Urinary bladder (tissue), 4 donors: ENCODE results near the gene CLCA1. TPM values are rescaled to one million over a fixed set of nuclear protein-coding genes. Genes with fewer than 3 reads are reported as not detected.

ENCODE experiments used
- DNase-seq: peaks from one replicate; pipeline ENCODE4 v3.0.0-alpha.2; 2015; ENCODE audit errors: extremely low spot score
- H3K27ac ChIP-seq: one replicate; pipeline ENCODE4 v1.5.1; 2013; ENCODE audit warnings: low read depth, mild to moderate bottlenecking, moderate library complexity
- H3K36me3 ChIP-seq: one replicate; pipeline ENCODE4 v1.6.1; 2013; ENCODE audit warnings: mild to moderate bottlenecking, moderate library complexity; ENCODE audit not compliant: insufficient read depth
- H3K4me1 ChIP-seq: one replicate; pipeline ENCODE4 v1.6.1; 2013; ENCODE audit warnings: mild to moderate bottlenecking, moderate library complexity; ENCODE audit not compliant: insufficient read depth
- H3K4me3 ChIP-seq: one replicate; pipeline ENCODE4 v1.5.1; 2013; ENCODE audit warnings: low read depth, low read length
- WGBS: extraction: QIAGEN DNeasy Blood & Tissue Kit; methylation state at CpG from one replicate; pipeline ENCODE4 v1.1.7; 2013; 5-methylcytosine and 5-hydroxymethylcytosine counted together
- polyA plus RNA-seq: library from polyadenylated mRNA; stranded (reverse); fragments of 200-250 nt; gene quantifications from one replicate; pipeline ENCODE4 v1.2.3, GENCODE V29; 2013
- total RNA-seq: library from RNA; depleted of rRNA; stranded (reverse); fragments of >200 nt; gene quantifications from one replicate; pipeline ENCODE4 v1.2.3, GENCODE V29; 2014
- donor health status: healthy with polysubstance abuse.
- donor health status: healthy.

Gene CLCA1
- total and polyA plus RNA-seq, 2 donors = not detected

DNA sequence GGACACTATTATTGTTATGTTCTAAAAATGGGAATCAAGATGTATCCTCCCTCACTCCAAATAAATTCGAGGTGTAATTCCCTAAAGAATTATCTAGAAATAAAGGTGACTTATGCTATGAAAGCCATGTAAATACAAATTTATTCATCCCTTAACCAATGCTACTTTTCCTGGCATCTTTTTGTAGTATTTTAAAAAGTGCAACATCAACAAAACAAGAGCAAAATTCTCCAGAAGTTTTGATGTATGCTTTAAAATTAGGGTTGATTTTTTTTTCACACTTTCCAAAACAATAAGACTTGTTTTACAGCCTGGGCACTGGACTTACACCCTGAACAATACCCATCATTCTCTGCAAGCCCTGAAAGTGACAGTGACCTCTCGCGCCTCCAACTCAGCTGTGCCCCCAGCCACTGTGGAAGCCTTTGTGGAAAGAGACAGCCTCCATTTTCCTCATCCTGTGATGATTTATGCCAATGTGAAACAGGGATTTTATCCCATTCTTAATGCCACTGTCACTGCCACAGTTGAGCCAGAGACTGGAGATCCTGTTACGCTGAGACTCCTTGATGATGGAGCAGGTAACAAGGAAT is 21.4 kb upstream of the CLCA1 start:
- DNase-seq = no peak
- Histone ChIP-seq H3K4me3 (no peak overlapping the region), H3K4me1 (no peaks in the 10 kb centered on the region), H3K27ac (no peak overlapping the region), H3K36me3 (no peaks in the 10 kb centered on the region)
- WGBS = 72% methylated on average over 4 of the region's 4 CpGs

DNA sequence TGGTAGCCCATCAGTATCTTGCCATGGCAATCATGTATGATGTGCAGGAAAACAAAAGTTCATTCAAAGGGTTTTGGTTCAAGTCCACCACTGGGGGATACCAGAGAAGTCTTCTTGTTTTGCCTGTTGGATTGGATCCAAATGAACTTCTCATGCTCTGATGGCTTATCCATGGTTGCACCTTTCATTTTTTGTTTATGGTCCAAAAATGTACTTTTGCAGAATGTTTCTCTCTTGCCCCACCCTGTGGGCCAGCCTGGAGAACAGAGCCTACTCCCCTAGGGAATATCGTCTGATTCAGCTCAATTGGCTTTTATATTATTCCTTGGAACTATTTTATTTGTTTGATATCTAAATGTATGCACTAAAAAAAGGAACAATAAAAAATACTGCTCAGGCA is 20.1 kb upstream of the CLCA1 start:
- DNase-seq = no peak
- H3K4me3 ChIP-seq = no peak overlapping the region
- no peaks in the 10 kb centered on the region for H3K4me1 ChIP-seq
- 83% methylated on average over 1 of the region's 1 CpG for WGBS
- H3K36me3 ChIP-seq = no peaks in the 10 kb centered on the region
- H3K27ac ChIP-seq = no peak overlapping the region

DNA sequence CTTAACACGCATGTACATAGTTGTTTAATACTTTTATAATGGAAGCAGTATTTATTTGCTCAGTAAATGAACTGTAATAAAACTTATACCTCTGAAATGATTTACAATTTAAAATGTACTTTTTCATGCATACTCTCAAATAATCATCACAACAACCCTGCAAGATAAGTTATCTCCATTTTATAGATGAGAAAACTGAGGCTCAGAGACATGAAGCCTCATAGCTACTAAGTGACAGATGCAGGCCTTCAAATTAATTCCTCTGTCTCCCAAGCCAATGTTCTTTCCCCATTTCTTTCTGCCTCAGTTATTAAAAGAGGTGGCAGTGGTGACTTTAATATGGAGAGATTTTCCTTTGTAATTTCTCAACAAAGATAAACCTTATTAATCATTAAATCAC is 19.6 kb upstream of the CLCA1 start:
- H3K4me1 ChIP-seq = no peaks in the 10 kb centered on the region
- 97% methylated on average over 1 of the region's 1 CpG for WGBS
- H3K27ac ChIP-seq = no peak overlapping the region
- no peak overlapping the region for H3K4me3 ChIP-seq
- DNase-seq = no peak
- H3K36me3 ChIP-seq = no peaks in the 10 kb centered on the region

DNA sequence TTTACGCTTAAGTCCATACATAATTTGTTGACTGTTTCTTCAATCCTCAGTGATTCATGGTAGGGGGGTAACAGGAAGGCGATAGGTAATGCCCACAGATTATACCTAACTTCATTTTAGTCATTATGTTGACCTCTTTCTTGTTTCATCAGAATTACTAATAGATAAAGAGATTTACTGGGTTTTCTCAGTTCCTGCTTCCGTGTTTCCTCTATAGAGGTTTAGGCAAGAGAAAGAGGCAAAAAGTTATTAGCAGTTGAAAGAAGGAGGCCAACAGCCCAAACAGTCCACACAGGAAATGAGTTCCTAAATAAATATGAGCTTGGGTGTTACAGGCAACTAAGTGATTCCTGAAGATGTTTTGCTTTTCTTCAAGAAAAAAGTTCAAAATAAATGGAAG is 17.9 kb upstream of the CLCA1 start:
- Histone ChIP-seq H3K36me3 (no peaks in the 10 kb centered on the region), H3K27ac (no peak overlapping the region), H3K4me3 (no peak overlapping the region), H3K4me1 (no peaks in the 10 kb centered on the region)
- no peak for DNase-seq
- WGBS = 62% methylated on average over 3 of the region's 3 CpGs

DNA sequence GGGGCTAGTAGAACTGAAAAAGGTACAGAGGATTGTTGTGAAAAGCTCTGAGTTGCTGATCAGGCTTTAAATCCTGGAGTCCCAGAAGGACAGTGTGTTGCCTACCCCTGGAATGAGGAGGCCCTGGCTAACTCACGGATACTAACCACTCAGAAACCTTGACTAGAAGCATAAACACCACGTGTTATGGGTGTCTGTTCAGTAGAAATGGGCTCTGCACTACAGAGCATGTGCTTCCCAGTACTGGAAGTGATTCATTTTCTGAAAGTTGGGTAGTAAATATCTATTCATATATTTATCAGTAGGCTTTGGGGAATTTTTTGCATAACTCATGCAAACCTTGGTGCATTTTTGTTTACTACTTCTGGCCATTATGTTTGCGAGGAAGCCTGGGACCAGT is 15.1 kb upstream of the CLCA1 start:
- Histone ChIP-seq H3K36me3 (no peaks in the 10 kb centered on the region), H3K27ac (no peak overlapping the region)
- WGBS = 69% methylated on average over 3 of the region's 3 CpGs

DNA sequence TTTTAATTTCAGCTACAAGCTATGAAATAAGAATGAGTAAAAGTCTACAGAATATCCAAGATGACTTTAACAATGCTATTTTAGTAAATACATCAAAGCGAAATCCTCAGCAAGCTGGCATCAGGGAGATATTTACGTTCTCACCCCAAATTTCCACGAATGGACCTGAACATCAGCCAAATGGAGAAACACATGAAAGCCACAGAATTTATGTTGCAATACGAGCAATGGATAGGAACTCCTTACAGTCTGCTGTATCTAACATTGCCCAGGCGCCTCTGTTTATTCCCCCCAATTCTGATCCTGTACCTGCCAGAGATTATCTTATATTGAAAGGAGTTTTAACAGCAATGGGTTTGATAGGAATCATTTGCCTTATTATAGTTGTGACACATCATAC is 13.7 kb upstream of the CLCA1 start:
- no peaks in the 10 kb centered on the region for H3K4me1 ChIP-seq
- no peak for DNase-seq
- 68% methylated on average over 5 of the region's 5 CpGs for WGBS
- no peaks in the 10 kb centered on the region for H3K36me3 ChIP-seq
- H3K27ac ChIP-seq = no peak overlapping the region
- H3K4me3 ChIP-seq = no peak overlapping the region

More for the DNA sequence above, 15.1 kb upstream of the CLCA1 start:
- H3K4me3 ChIP-seq = no peak overlapping the region
- no peak for DNase-seq
- H3K4me1 ChIP-seq = no peaks in the 10 kb centered on the region

DNA sequence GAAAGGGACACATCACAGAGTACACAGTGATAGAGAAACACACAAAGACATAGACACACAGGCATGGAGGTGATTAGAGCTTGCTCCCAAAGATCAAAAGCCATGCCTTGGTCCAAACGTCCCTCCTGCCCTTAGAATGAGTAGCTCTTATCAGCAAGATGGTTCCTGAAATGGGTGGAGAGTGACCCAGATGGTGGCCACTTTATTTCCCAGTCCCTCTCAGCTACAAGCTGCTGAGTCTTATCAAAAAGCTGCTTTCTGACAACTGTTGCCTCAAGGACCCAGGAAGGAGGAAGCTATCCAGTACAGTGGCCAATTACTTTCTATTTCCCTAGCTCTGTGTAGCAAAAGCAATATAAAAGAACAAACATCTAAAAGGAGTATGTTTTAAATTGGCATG is 7.7 kb upstream of the CLCA1 start:
- no peak for DNase-seq
- Histone ChIP-seq H3K4me3 (no peak overlapping the region), H3K4me1 (no peaks in the 10 kb centered on the region), H3K27ac (no peak overlapping the region), H3K36me3 (no peaks in the 10 kb centered on the region)
- WGBS = 24% methylated on average over 1 of the region's 1 CpG

DNA sequence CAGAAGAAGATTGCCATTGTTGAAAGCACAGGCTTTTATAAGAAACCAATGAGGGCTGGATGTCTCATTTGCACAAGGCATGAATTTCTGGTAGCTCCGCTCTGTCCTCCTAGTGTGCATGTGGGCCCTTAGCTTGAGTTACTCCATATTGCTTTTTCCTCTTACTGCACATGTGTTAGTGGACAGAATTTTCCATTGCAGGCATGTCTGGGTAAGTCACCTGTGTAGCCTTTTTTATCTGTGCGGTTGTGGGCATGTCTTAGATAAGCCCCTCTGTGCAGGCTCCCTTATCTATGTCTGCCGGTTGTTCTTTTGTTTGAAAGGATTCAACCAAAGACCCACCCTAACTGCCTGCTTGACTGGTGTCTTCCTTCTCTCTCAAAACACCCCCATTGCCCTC is 7.2 kb upstream of the CLCA1 start:
- Histone ChIP-seq H3K27ac (no peak overlapping the region), H3K36me3 (no peaks in the 10 kb centered on the region), H3K4me3 (no peak overlapping the region), H3K4me1 (no peaks in the 10 kb centered on the region)
- WGBS = 78% methylated on average over 3 of the region's 3 CpGs
- no peak for DNase-seq

DNA sequence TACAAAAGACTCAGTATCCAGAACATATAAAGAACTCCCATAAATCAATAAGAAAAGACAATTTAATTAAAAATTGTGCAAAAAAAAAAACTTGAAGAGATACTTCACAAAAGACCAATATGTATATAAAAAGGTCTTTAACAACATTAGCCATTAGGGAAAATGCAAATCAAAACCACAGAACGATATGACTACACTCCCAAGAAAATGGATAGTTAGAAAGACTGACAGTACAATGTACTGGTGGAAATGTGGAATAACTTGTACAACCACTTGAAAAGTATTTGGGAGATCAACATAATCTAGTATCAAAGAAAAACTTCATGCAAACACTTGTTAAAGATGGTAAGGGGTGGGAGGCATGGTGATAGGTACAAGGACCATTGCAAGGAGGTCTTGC is 3.9 kb upstream of the CLCA1 start:
- 84% methylated on average over 1 of the region's 1 CpG for whole genome bisulfite sequencing
- Histone ChIP-seq H3K4me1 (no peaks in the 10 kb centered on the region), H3K4me3 (no peak overlapping the region), H3K27ac (no peak overlapping the region), H3K36me3 (no peaks in the 10 kb centered on the region)
- DNase-seq = no peak

DNA sequence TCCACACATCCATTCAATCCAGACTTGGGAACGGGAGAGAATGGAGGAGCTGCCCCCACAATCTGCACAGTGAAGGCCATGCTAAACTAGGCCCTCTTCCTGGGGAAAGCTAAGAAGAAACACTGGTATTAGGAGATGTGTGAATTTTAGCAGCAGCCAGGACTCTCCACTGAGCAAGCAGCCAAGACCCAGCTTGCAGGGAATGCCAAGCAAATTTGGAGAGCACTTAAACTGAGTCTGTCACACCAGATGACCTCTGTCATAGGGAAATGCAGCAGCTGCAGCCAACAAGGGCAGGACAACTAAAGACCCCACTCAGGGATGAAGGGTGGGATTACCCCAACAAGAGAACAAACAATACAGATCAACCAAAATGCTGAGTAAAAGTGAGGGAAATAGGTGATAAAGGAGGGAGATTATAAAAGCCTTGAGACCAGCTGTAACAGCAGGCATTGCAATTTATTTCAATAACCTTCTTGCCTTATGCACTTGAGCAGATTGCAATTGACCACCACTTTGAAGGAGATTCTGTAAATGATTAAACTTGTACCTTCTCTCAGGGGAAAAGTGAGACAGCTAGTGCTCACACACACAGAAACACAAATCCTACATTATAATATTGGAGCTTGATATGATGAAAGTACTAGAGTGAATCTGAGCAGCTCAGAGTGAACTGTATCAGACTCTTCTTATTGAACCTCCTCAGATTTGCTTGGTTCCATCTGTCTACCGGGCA is 2.5 kb upstream of the CLCA1 start:
- 83% methylated on average over 2 of the region's 2 CpGs for WGBS
- Histone ChIP-seq H3K4me3 (no peak overlapping the region), H3K4me1 (no peaks in the 10 kb centered on the region), H3K27ac (no peak overlapping the region), H3K36me3 (no peaks in the 10 kb centered on the region)
- no peak for DNase-seq

DNA sequence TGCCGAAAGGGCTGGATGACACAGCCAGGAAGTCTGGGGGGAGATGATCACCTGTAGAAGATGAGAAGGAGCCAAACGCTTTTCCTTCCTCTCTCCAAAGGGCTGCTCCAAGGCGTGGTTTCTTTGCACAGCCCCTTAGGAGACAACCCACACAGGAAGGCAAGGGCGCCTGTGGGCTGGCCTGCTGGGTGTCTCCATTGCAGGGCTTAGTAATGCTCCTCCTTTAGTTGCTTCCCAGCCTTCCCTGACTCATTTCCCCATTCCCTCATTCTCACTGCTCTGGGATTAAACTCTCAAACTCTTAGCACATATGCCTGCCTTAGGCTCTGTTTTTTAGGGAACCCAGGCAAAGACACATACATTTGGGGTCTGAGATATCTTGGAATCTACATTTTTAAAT is 1.7 kb upstream of the CLCA1 start:
- WGBS = 77% methylated on average over 4 of the region's 4 CpGs
- DNase-seq = no peak
- no peak overlapping the region for H3K27ac ChIP-seq

DNA sequence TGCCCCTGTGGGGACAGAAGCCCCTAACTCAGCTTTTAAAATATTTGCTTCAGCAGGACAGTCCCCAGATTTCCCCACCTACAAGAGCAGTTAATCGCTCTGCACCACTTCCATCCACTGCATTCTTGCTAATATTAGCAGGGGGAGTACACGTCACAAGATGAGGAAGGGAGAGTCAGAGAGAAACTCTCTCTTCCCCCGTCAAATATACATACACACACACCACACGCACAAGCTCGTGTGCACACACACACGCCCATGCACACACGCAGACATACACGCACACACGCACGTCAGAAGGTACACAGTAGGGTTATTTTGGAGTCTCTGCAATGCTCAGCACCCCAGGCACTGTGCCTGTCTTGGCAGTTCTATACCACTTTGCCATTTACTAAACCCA is 2.1 kb downstream of the CLCA1 start:
- Histone ChIP-seq H3K27ac (no peak overlapping the region), H3K36me3 (no peaks in the 10 kb centered on the region), H3K4me1 (no peaks in the 10 kb centered on the region), H3K4me3 (no peak overlapping the region)
- 93% methylated on average over 10 of the region's 10 CpGs for WGBS
- DNase-seq = no peak

More for the DNA sequence above, 1.7 kb upstream of the CLCA1 start:
- Histone ChIP-seq H3K36me3 (no peaks in the 10 kb centered on the region), H3K4me3 (no peak overlapping the region), H3K4me1 (no peaks in the 10 kb centered on the region)

DNA sequence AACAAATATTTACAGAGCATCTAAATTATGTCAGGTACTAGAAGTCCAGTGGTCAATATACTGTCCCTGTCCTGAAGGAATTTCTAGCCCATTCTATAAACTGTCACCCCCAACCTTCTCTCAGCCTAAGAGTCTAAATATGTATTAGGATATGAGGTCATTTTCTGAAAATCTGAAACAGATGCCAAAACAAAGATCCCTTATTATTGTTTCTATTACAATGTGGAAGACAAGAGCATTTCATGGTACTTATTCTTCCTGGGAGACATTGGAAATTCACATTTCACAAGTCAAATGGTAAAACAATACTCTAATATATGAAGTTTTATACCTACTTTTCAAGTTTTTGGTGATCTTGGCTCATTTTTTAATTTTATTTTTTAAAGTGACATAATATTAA is 2.6 kb downstream of the CLCA1 start:
- no peaks in the 10 kb centered on the region for H3K36me3 ChIP-seq
- H3K4me3 ChIP-seq = no peak overlapping the region
- no peak overlapping the region for H3K27ac ChIP-seq
- H3K4me1 ChIP-seq = no peaks in the 10 kb centered on the region
- no peak for DNase-seq

DNA sequence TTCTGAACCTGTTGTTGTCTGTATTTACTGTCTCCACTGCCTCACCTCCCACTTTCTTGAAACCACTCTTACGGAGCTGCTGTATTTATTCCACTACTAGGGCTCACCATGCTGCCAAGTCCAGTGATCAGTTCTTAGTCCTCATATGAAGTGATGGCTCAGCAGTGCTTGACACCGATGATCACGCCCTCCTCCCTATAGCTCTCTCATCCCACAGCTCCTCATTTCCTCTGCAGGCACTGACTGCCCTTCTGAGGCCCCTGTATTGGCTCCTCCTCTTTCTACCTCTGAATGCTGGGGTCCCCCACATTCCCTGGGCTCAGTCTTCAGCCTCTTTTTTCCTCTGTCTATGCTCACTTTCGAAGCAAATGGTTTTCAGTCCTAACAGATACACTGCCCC is 3.4 kb downstream of the CLCA1 start:
- Histone ChIP-seq H3K27ac (no peak overlapping the region), H3K4me3 (no peak overlapping the region), H3K4me1 (no peaks in the 10 kb centered on the region), H3K36me3 (no peaks in the 10 kb centered on the region)
- DNase-seq = no peak
- WGBS = 70% methylated on average over 4 of the region's 4 CpGs
